Stomach (tissue), 4 donors: ENCODE measurements around the gene TBX2.

Source experiments
- POLR2AphosphoS5 ChIP-seq, 3 donors: sonication (generic); formaldehyde crosslinking; IDR thresholded peaks; one replicate each; pipeline ENCODE4 v1.6.1; 2016; ENCODE audit warnings: antibody characterized with exemption in 3 of 3
- TF ChIP-seq, protein P1 (sequence below), 7 experiments: fragments of 450-650 bp in 4 of 7; fragments of 200-600 bp in 3 of 7; sonication (generic) in 3 of 7; IDR thresholded peaks; one replicate each; pipeline ENCODE4 v1.5.1; 2016 to 2019; ENCODE audit warnings: antibody characterized with exemption in 7 of 7, control low read depth in 2 of 7, mild to moderate bottlenecking in 1 of 7

DNA sequence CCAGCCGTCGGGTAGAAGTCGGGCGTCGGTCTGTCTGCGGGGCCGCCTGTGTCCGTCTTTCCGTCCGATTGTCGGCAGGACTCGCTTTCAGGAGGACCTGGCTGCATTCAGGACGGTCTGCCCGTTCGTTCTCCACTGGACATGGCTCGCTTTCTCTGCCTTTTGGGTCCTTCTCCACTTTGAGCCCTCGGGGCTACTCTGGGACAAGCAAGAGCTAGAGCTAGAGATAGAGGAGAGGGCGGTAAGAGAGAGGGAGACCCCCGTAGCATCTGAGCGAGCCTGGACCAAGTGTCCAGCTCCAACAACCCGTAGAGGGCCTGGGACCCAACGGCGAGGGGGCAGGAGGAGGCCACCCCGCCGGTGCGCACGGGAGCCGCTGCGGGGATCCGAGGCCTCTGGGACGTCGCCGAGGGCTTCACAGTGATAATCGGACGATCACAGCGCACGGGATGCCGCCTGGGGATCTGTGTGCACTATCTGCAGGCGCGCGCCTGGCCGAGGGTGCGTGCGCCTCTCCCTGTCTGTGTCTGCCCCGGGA, 57.1 kb downstream of the TBX2 start:
- TF ChIP-seq, protein P1, sequence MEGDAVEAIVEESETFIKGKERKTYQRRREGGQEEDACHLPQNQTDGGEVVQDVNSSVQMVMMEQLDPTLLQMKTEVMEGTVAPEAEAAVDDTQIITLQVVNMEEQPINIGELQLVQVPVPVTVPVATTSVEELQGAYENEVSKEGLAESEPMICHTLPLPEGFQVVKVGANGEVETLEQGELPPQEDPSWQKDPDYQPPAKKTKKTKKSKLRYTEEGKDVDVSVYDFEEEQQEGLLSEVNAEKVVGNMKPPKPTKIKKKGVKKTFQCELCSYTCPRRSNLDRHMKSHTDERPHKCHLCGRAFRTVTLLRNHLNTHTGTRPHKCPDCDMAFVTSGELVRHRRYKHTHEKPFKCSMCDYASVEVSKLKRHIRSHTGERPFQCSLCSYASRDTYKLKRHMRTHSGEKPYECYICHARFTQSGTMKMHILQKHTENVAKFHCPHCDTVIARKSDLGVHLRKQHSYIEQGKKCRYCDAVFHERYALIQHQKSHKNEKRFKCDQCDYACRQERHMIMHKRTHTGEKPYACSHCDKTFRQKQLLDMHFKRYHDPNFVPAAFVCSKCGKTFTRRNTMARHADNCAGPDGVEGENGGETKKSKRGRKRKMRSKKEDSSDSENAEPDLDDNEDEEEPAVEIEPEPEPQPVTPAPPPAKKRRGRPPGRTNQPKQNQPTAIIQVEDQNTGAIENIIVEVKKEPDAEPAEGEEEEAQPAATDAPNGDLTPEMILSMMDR (IDR thresholded peaks at IDR 0.05), result no peak
- no peak for TF ChIP-seq POLR2AphosphoS5 (IDR thresholded peaks at IDR 0.05)
